OCI-LY3 (cell line): ENCODE results near the gene ANTXR2.

Experiments used
- EZH2phosphoT487 ChIP-seq: fragments of 200-600 bp; shearing (Covaris generic); IDR thresholded peaks from 2 replicates; pipeline ENCODE4 v1.6.1; 2018; ENCODE audit warnings: antibody characterized with exemption, mixed run types, low read depth
- TF ChIP-seq, protein P1 (sequence below): fragments of 200-600, 300-600 bp; sonication (generic); IDR thresholded peaks from 2 replicates; pipeline ENCODE4 v1.5.1; 2014; ENCODE audit warnings: antibody characterized with exemption, low read length, low read depth

DNA sequence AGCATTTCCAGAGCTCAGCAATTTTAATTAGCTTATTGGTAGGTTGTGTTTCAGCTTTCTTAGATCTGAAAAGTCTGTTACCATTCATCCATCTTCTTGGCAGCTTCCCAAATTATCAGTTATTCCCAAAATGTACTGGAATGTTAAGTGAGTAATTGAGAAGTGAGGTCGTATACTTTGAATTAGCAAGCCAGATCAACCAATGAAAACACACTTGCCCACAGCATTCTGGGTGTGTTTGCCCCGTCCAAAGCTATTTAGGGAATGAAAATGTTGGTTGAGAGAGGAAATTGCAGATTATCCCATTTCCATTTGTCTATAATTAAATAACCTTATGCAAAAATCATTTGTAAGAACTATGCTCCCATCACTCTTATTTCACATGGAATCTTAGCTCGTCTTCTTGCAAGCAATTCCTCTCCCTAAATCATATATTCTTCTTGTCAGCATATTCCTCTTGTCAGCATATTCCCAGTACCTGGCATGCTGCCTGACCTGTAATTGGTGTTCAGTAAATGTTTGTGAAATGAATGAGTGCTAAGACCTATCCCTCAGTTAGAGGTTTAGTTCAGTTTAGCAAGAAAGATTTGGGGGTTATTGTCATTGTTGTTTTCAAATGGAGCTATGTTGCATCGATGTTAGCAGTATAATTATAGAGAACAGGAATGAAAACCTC lies 23.3 kb upstream of the ANTXR2 start:
- TF ChIP-seq, protein P1, sequence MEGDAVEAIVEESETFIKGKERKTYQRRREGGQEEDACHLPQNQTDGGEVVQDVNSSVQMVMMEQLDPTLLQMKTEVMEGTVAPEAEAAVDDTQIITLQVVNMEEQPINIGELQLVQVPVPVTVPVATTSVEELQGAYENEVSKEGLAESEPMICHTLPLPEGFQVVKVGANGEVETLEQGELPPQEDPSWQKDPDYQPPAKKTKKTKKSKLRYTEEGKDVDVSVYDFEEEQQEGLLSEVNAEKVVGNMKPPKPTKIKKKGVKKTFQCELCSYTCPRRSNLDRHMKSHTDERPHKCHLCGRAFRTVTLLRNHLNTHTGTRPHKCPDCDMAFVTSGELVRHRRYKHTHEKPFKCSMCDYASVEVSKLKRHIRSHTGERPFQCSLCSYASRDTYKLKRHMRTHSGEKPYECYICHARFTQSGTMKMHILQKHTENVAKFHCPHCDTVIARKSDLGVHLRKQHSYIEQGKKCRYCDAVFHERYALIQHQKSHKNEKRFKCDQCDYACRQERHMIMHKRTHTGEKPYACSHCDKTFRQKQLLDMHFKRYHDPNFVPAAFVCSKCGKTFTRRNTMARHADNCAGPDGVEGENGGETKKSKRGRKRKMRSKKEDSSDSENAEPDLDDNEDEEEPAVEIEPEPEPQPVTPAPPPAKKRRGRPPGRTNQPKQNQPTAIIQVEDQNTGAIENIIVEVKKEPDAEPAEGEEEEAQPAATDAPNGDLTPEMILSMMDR: no peak
- no peak for TF ChIP-seq EZH2phosphoT487
